C4-2B (cell line): ENCODE results near the gene CTNNA3.

Source experiments
- ZFX ChIP-seq: fragments of 450-650 bp; IDR thresholded peaks from 2 replicates; pipeline ENCODE4 v1.6.1; 2017
- TF ChIP-seq, protein P1 (sequence below): fragments of 450-650 bp; conservative IDR thresholded peaks from 2 replicates; pipeline ENCODE4 v1.5.1; 2017; ENCODE audit warnings: mild to moderate bottlenecking

- TF ChIP-seq, protein P1, sequence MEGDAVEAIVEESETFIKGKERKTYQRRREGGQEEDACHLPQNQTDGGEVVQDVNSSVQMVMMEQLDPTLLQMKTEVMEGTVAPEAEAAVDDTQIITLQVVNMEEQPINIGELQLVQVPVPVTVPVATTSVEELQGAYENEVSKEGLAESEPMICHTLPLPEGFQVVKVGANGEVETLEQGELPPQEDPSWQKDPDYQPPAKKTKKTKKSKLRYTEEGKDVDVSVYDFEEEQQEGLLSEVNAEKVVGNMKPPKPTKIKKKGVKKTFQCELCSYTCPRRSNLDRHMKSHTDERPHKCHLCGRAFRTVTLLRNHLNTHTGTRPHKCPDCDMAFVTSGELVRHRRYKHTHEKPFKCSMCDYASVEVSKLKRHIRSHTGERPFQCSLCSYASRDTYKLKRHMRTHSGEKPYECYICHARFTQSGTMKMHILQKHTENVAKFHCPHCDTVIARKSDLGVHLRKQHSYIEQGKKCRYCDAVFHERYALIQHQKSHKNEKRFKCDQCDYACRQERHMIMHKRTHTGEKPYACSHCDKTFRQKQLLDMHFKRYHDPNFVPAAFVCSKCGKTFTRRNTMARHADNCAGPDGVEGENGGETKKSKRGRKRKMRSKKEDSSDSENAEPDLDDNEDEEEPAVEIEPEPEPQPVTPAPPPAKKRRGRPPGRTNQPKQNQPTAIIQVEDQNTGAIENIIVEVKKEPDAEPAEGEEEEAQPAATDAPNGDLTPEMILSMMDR = no peak
- no peak for TF ChIP-seq ZFX
Observed at GRCh38 chr10:67657775-67658174, 38.2 kb downstream of the CTNNA3 start.
